ENCODE results near the gene PRLR. TPM values are rescaled to one million over a fixed set of nuclear protein-coding genes. Genes with fewer than 3 reads are reported as not detected.

Gene PRLR
- total RNA-seq, 1 donor from 2014 or later = 1.2 TPM

DNA sequence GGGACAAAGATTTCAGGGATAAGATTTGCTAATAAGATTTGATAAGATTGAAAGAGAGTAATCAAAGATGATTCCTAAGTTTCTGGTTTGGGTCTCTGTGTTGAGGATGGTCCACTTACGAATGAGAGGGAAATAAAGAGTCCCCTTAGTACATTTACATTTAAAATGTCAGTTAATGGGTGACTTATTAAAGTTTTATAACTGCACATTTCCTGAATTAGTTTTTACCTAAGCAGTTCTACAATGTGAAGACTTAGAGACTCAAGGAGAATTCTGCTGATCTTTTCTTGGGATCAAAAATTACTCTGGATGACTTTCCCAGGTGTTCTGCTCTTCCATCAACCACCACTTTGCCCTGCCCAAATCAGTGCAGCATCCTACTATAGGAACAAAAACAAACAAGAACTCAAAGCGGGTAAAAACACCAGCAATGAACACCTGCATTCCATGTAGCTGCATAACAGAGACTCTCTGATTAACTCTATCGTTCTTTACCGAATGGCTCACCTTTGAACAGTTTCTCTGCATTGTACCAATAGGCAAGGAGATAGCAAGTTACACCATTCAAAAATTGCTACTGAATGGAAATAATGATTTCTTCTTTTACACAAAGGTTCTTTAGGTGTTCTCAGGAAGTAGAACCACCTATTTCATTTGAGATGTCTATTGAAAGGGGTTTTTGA lies 65.3 kb downstream of the PRLR start:
- DNase-seq (ENCODE audit: low spot score in 2 of 2) (no peak), FAIRE-seq (no peak)

DNA sequence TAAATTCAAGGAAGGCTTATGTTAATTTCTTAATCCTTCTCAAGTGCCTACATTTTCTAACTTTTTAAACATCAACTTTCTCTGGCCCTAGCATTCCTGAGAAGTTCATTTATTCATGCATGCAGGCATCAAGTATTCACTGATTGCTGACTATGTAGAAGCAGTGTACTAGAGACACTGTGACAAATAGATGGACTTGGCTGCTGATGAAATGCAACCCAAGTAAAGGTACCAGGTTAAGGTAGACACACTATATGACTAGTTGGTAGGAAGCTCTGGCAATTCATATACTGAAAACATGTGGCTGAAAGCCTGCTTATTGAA lies 66.6 kb downstream of the PRLR start:
- DNase-seq (ENCODE audit: low spot score in 2 of 2) (no peak), FAIRE-seq (no peak)

DNA sequence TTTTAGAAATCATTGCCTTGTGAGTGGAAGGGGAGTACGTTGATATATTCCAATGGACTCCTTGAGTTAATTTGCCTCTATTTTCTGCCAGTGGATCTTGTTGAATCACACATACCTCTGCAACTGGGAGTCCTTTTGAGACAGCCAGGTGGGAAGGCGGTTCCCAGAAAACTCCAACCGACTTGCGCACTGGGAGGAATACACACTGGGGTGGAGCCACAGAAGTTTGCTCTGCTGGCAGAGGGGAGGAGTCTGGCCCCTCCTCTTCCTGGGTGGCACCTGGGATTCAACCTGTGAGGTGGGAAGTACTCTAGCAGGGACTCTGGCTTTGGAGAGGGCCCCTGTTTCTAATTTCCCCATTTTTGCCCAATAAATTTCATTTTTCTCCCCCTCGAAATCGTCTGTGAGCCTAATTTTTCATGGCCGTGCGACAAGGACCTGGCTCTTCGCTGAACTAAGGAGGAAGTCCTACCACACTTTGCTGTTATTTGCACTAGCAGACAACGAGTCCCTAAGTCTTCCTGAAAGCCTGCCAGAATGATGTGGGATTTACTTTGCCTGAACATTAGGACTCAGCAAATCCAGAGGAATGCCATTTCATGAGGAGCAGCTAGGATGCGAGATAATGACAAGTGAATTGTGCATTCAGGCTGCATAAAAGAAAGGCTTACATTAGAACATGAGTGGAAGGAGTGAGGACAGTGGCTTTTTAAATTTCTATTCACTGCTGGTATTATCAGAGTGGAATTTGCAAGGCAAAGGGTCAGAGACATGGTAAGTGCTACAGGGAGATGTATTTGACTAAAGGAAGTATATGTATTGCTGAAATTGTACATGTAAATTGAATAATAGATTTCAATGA lies 67.2 kb downstream of the PRLR start:
- DNase-seq (ENCODE audit: low spot score in 2 of 2) (no peak), FAIRE-seq (no peak)

DNA sequence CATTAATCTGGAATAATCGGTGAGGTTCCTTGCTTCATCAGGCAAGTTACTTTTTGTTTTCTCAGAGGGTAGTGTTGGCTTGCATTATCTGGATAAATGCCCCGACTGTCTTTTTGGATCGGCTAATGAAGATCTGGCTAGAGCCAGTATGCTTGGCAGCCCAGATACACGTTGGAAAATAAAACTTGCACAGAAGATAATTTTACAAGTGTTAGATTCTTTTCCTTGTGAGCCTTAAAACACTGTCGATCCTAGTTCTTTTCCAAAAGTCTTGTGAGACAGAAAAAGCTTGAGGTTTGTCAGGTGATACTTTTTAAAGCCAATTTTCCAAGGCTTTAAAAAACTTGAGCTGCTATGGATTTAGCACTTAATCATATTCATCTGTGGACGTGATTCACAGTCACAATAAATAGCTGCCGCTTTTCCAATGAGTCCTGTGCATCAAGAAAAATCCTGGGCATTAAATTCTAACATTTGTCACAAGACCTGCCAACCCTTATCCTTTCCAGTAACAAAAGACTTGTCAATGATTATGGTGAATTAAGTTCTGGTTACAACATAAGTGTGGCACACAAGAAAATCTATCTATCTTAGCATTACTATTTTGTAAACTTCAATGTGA lies 68.5 kb downstream of the PRLR start:
- no peak for DNase-seq (ENCODE audit: low spot score in 2 of 2)
- FAIRE-seq = no peak

DNA sequence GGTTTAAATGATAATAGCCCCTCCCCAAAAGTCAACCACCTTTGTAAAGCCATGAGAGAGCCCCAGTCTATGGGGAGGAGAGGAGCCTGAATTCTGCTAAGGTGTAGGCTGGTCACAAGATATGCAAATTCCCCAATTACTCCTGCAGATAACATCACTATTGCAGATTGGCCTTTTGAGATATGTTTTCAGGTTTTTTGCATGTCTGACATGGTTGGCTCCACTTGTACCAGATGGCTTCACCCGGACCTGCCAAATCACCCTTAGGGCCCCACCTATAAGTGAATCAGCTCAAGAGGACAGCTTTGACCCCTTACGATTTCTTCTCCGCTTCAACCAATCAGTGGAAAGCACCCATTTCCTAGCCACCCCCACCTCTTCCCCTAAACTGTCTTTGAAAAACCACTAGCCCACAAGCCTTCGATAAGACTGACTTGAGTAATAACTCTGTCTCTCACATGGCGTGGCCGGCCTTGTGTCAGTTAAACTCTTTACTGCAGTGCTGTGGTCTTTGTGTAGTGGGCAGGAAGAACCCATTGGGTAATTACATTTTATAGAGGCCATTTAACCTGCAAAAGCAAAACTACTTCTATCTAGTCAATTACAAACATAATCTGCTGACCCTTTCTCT lies 69.7 kb downstream of the PRLR start:
- DNase-seq (ENCODE audit: low spot score in 2 of 2) = no peak
- no peak for FAIRE-seq

DNA sequence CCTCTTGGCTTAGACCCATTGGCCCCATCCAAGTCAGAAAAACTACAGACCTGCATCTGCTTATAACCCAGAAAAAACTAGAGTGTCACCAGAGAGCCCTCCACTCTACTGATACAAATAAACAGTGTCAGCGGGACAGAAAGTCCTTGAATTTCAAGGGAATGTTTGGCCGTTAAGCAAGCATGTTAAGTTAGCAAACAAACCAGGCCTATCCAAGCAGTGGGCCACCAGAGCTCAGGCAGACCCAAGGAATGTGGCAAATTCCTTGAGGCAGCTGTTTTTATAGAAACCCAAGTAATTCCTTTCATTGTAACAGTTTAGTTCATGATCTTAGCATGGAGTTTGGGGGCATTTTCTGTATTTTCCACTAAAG lies 70.9 kb downstream of the PRLR start:
- FAIRE-seq (no peak), DNase-seq (ENCODE audit: low spot score in 2 of 2) (no peak)

DNA sequence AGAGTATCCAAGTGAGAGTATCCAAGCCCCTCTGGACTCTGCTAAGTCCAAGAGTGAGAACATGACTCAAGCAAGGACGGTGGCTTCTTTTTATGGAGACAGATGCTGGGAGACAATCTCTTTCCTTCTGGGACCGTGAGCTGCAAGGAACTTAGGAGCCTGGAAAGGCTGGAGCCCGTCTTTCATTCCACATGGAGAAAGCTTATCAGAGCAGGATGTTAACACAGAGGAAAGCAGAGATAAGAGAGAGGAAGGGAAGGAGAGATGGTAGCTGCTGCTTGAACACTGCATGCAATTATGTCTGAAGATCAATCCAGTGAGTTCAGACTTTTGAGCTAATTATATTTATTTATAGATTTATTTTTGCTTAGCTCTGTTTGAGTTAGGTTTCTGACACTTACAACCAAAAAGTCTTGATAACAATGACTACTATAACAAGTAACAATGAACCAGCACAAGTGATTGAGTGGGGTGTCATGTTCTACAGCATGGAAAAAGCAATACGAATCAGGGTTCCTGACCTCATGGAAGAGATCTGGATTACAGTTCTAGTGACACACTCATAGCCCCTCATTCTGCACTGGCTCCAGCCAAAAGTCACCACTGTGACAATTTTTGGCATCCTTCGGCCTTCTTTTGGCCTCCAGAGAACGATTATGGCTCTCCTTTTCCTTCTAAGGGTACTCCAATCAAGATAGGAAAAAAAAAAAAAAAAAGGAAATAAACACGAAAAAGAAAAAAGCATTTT lies 71.5 kb downstream of the PRLR start:
- FAIRE-seq (no peak), DNase-seq (ENCODE audit: low spot score in 2 of 2) (no peak)

DNA sequence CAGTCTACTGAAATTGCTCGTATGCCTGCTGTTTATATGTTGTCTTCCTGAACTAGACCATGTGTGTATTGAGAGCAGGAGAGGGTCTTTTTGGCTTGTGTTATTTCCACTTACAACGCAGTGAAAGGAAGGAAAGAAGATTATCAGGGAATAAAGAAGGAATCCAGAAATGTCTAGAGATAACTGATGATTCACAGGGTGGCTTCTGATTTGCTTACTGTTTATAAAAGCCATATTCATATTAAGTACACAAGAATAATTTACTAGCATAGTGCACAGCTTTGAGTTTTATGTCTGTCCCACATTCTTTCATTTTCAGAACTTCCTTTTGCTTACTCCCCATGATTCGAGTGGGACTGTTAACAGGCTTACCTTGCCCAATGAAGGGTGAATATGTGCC lies 72.1 kb downstream of the PRLR start:
- no peak for DNase-seq (ENCODE audit: low spot score in 2 of 2)
- FAIRE-seq = no peak

DNA sequence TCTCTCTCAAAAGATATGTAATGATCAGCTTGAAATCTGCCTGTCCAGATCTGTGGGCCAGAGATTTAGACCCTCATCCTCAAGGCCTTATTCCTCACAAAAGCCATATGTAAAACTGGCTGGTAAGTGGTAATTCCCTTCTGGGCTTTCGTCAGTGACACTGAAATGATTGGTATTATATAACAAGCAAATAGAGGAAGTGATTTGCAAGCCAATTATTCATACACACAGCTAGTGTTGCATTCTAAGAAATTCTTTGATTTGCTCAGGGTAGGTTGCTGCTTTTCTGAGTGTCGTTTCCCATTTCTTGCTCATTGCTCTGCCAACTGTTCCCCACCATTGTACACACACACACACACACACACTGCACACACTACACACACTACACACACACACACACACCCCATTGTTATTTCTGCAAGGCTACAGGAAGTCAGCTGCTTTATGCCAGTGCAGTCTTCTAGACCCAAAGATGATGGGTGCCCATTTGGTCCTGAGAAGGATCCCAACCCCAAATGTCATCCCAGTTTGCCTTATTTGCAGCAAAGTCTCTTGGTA lies 76.8 kb downstream of the PRLR start:
- FAIRE-seq (no peak), DNase-seq (ENCODE audit: low spot score in 2 of 2) (no peak)

DNA sequence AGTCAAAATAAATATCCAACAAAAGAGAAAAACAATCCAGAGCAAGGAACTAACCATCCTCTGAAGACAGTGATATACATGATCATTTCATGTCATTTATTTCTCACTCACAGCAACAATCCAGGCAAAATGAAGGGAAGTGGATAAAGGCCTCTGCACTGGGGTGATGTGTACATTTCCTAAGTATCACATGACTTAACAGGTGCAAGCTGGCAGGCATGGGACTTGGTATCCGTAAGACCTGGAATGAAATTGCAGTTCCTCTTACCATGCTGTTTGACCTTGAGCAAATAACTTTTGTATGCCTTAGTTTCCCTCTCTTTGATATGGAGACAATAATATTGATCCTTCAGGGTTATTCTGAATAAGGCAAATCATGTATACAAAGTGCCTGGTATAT lies 77.6 kb downstream of the PRLR start:
- FAIRE-seq = no peak
- DNase-seq (ENCODE audit: low spot score in 2 of 2) = no peak

DNA sequence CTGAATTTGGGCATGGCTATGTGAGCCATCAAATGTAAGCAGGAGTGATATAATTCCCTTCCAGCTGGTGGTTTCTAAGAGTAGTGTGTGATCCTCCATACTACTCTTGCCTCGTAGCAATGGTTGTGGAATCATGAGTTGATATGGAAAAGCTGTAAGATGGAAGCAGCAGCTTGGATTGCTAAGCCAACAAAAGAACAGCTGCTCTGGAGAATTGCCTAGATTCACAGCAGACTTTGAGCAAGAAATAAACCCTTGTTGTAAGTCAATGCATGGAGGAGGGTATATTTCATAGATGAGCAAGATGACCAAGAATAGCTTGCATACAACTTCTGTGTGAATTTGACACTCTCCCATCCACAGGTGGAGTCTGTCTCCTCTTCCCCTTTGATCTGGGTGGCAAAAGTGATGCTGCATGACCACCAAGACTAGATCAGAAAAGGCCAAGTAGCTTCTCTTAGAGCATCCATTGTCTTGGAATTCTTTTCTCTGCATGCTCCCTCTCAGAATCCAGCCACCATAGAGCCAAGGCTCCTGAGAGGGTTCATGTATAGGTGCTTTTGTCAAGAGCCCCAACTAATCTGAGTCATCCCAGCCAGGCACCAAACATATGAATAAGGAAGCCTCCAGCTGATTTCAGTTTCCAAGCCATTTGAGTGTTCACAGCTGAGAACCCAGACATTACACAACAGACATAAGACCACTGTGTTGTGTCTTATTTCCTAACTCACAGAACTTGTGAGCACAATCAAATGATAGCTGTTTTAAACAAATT lies 79.0 kb downstream of the PRLR start:
- no peak for DNase-seq (ENCODE audit: low spot score in 2 of 2)
- no peak for FAIRE-seq

DNA sequence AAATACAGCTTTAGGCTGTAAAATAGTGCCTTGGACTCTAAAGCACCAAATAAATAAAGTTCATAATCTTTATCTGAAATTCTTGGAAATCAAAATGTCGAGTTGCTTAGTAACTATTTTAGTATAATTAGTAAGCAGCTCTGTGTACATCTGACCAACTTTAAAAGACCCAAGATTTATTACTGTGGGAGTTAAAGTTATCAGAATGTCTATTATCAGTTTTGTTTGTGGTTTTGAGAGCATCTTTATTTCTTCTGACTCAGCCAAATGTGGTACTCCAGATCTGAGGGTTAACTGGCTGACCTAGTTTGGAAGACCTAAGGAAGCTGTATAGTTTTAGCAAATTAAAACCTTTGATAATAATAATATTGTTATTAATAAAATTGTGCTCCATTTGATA lies 81.2 kb downstream of the PRLR start:
- no peak for FAIRE-seq
- DNase-seq (ENCODE audit: low spot score in 2 of 2) = no peak

DNA sequence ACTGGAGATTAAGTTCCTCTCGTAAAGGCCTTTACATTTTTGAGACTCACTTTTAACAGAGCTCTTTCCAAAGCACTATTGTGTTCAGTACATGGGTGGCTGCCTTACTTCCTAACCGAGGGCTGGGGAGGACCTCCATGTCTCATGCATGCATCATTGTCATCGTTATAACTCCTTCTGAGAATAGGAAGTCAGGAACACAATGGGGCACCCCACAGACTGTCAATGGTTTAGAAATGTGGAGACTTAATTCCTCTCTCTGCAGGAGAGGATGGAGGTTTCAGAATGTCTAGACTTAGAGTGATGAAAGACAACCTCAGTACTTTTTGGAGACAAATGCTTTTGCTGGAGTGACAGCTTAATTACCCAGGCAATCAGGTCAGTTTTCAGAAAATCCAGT lies 83.9 kb downstream of the PRLR start:
- no peak for DNase-seq (ENCODE audit: low spot score in 2 of 2)
- FAIRE-seq = no peak

DNA sequence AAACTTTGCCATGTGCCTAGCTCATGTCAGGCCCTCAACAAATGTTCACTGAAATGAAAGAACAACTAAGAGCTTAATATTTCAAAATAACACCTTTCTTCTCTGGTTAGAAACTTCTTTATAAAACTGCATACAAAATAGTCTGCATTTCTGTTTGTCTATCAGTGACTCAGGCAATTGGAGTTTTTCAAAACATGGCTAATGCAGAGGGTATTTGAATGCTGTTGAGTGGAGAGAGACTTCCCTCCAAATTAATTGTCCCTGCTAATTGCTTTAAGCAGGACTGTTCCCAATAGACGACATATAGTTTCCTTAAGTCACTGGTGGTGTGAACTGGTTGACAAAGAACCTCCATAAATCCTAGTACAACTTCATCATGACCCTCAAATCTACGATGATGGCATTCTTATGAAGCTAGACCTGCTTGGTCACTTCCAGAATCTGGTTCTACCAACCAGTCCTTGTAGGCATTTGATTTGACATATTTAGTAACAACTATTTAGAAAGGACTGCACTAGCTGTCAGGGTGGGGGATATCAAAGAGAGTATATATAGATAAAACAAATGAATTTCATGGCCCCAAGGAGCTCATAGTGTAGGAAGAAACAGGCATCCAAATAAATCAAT lies 84.5 kb downstream of the PRLR start:
- DNase-seq (ENCODE audit: low spot score in 2 of 2) = no peak
- no peak for FAIRE-seq

DNA sequence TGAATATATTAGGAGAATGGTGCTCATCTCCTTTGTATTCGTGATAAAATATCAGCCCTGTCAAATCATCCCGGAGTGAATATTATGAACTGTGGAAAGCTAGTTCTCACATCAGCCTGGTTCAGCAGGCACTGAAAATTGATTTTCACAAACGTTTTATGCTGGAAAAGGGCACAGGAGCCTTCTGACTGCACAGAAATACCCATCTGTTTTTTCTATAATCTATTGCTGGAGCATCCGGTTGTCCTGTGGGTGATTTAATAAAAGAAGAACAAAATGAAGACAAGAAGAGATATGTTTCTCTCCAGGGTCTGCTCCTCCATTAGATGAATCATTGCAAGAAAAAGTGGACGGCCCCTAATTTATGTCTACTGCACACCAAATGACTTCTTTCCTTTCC lies 85.3 kb downstream of the PRLR start:
- no peak for FAIRE-seq

DNA sequence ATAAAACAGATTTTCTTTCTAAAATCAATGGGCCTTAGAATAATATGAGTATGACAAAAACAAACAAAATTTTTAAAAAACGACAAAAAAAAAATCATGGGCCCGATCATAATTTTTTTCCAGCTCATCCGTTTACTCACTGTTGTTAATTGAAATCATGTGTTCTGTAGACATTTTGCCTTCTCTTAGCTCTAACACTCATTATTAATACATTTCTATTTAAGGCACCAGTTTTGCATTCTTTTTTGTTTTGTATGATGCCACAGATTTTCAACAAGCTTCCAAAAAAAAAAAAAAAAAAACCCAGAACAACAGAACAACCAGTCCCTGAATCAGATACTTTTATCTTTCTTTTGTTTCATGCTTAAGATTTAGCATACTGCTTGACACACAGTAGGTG lies 86.4 kb downstream of the PRLR start:
- DNase-seq (ENCODE audit: low spot score in 2 of 2) (no peak), FAIRE-seq (no peak)

More for the DNA sequence above, 85.3 kb downstream of the PRLR start:
- no peak for DNase-seq (ENCODE audit: low spot score in 2 of 2)

DNA sequence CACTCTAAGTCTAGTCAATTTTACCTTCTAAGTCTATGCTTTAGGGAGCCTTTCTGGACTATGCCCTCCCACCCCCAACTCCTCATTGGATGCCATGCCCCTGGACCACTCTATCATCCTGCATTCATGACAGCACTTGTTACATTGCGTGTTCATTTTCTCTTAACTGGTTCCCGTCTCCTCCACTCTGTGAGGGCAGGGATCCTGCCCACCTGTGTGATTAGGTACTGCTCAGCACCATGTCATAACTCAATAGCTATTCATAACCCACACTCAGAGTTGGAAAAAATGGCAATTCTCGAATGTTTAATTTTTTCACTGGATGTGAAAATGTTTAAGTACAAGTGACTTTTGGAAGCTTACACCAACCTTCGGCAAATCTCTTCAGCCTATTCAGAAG lies 88.5 kb downstream of the PRLR start:
- no peak for FAIRE-seq
- no peak for DNase-seq (ENCODE audit: low spot score in 2 of 2)

DNA sequence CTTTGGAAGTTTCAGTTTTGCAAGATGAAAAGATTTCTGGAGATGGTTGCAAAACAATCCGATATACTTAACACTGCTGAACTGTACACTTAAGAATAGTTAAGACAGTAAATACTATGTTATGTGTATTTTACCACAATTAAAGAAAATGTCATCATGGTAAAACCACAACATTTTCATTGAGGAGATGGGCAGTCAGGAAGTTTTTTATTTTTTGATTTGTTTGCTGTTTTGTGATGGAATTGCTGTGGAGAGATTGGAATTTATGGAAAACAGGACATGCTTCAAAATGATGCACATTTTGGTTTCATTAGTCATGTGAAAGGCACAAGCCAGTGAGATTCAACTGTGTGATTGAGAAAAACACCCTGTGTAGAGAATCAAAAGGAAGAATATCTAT lies 92.1 kb downstream of the PRLR start:
- FAIRE-seq (no peak), DNase-seq (ENCODE audit: low spot score in 2 of 2) (no peak)

DNA sequence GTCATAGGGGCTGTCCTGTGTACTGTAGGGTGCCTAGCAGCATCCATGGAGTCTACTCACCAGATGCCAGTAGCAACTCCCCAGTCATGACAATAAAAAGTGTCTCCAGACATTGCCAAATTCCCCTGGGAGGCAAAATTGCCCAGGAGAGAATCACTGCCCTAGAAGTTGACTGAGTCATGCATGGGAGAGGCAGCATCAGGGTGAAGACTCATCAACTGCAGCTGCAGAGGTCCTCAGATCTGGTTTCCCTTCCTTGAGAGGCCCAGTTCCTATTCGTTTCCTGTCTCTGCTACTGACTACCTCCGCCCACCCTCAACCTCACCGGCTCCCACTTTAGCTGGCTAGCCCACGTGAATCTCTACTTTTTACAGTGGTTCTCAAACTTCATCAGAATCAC lies 93.9 kb downstream of the PRLR start:
- no peak for DNase-seq (ENCODE audit: low spot score in 2 of 2)
- FAIRE-seq = no peak

Data from frontal cortex (tissue), 4 donors.